HG03025 (cell line): ENCODE results near the gene SMAGP.
A peak's percentile ranks its signal among the peaks of the same experiment; 100 is the strongest.
"Not testable (repeated sequence)": the region's sequence is repeated elsewhere in the genome, so short reads cannot be mapped to it uniquely, and the experiment has no call there.

ENCODE experiments used
- ATAC-seq: cut with Tn5 transposase; IDR thresholded peaks from one replicate; pipeline ENCODE4 v1.9.1; 2021; ENCODE audit warnings: mild to moderate bottlenecking, moderate library complexity; ENCODE audit not compliant: unreplicated experiment, low FRiP score

SMAGP gene

DNA sequence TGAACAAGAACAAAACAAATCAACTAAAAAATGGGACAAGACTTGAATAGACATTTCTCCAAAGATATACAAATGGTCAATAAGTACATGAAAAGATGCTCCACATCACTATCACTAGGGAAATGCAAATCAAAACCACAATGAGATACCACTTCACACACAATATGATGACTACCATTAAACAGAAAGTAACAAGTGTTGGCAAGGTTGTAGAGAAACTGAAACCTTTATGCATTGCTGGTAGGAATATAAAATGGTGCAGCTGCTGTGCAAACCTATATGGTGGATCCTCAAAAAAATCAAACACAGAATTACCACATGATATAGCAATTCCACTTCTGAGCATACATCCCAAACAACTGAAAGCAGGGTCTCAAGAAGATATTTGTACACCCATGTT lies 5.2 kb downstream of the SMAGP start:
- ATAC-seq, result no peak

GRCh38 chr12:51264297-51264696 lies 5.9 kb downstream of the SMAGP start:
- no peak for ATAC-seq

DNA sequence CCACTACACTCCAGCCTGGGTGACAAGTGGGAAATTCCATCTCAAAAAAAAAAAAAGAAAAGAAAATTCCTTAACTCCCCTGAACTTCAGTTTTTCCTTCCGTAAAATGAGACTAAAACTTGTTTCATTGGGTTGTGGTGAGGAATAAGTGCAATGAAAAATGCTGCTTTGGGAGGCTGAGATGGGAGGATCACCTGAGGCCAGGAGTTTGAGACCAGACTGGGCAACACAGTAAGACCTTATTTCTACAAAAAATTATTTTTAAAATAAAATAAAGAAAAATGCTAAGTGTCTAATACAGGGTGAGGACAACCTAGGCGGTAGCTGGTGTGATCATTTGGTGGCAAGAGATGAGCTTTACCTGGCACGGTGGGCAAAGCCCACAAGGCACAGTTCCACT lies 6.9 kb downstream of the SMAGP start:
- ATAC-seq, result no peak

- no peak for ATAC-seq
Observed at GRCh38 chr12:51262758-51263177, 7.4 kb downstream of the SMAGP start.

GRCh38 chr12:51259600-51259999 lies 10.6 kb downstream of the SMAGP start:
- not testable (repeated sequence) for ATAC-seq

DNA sequence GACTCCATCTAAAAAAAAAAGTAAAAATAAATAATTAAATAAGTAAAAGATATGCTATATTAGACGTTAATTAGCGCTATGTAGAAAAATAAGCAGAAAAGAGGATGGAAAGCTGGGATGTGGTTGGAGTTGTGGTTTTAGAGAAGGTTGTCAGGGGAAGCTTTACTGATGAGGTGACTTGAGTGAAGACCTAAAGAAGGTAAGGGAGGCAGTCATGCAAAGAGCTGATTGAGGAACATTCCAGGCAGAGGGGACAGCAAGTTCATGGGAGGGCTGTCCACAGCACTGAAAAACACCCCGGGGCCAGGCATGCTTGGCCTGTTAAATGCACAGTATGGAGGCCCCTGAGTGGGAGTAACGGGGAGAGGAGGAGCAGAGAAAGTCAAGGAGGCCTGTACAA lies 15.7 kb downstream of the SMAGP start:
- ATAC-seq, result no peak

- ATAC-seq, result no peak
Observed at GRCh38 chr12:51253276-51253675, 16.9 kb downstream of the SMAGP start.

- ATAC-seq, result no peak
Observed at GRCh38 chr12:51247523-51248206, 22.6 kb downstream of the SMAGP start.

GRCh38 chr12:51246254-51246853 lies 23.9 kb downstream of the SMAGP start:
- ATAC-seq, result no peak

DNA sequence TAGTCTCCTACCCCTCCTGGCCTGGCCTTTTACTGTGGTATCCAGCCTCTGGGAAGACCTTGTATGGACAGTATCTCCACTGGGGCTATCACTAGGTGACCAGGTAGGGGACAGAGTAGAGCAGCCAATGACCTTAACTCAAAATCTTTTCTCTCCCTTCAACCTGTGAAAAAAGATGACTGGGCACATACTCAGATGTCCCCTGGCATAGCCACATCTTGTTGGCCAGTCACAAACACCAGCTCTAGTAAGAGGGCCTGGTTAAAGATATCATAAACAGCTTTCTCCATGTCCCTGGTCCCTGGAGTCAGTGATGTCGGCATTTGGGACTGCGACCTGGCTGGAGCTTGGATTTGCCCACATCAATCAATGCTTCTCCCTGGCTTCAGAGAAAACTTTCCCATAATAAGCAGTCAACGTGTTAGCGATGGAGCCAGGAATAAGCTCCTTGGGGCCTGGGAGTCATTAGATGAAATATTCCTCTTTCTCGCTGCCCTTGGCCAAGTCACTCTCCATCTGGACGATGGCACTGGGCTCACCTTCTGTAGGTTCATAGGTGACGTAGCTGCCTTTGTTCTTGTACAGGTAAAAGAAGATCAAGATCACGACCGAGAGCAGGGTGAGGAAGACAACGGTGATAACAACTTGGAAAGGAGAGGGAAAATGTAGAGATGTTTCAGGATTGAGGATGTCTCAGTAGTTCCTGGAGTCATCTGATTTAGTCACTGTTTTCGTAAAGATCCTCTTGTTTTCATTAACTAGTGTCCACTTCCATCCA lies 24.6 kb downstream of the SMAGP start:
- no peak for ATAC-seq

DNA sequence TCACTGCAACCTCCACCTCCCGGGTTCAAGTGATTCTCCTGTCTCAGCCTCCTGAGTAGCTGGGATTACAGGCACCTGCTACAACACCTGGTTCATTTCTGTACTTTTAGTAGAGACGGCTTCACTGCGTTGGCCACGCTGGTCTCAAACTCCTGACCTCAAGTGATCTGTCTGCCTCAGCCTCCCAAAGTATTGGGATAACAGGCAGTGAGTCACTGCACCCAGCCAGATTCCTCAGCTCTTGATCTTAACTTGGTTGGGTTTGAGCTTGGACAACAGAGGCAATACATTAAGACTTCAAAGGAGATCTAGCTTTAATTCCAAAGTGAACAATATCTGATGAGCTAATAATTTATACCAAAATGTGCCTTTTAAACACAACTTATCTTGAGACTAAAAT lies 25.9 kb downstream of the SMAGP start:
- no peak for ATAC-seq

DNA sequence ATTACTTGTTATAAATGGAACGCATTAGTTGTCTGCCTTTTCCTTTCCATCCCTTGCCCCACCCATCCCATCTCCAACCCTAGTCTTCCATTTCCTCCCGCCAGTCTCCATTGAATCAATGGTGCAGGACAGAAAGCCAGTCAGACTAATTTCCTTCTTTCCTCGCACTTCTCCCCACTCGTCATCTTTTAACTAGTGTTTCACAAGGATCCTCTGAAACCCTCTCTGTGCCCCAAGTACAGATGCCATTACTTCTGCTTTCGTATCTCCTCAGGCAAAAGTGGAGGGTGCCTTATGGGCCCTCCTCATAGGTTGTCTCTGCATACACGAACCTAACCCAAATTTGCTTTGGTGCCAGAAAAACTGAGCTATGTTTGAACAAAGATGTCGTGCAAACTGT lies 27.3 kb downstream of the SMAGP start:
- no peak for ATAC-seq

DNA sequence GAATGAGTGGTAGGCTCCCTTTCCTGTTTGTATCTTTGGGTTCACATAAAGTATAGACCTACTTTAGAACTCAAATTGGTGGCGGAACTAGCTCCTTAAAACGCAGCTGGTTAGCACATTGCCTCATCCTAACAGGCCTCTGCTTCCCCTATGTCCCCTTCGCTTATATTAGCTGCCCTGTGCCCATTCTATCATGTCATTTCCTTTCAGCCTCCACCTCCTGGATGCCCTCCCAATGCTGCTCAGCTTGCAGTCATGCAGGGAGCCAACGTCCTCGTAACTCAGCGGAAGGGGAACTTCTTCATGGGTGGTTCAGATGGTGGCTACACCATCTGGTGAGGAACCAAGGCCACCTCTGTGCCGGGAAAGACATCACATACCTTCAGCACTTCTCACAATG lies 28.1 kb downstream of the SMAGP start:
- ATAC-seq, result no peak

- no peak for ATAC-seq
Observed at GRCh38 chr12:51240971-51241370, 29.2 kb downstream of the SMAGP start.

DNA sequence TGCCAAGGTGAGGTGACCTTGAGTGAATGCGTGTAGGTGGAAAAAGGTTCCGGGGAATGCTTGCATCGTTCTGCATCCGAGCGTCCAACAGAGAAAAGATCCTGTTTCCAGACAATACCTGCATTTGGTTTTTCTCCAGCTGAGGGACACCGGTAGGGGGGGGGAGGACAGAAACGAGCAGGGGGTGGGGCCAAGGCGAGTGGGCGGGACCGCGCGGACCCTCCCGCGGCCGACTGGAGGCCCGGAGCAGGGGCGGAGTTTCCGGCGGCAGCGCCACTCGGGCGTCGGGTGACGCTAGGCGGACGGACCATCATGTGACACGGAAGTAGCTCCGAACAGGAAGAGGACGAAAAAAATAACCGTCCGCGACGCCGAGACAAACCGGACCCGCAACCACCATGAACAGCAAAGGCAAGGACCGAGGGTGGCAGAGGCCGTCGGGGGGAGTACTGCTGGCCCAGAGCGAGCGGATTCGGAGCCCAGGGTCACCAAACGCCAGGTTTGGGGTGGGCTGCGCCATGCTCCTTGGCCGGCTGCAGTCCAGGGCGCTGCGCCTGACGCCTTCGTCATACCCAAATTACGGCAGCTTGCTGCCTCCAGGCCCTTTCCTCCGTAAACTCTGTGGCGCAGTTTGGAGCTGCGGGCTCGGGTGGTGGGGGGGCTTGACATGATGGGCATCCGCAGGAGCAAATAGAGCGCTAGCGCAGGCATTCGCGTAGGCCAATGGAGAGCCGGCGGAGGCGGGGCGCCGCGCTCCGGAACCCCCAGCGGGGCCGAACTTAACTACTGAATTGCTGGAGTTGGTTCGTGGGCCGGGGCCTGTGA lies 31.5 kb downstream of the SMAGP start, which contains the start of gene DAZAP2:
TSS of gene DAZAP2 (plus strand) at position 317 of the 825 bp plus-strand sequence. CDS start at position 399, 82 bp downstream.
- ATAC-seq, result peak; percentile 89

GRCh38 chr12:51238037-51238509 lies 32.1 kb downstream of the SMAGP start:
- peak; percentile 7 for ATAC-seq

DNA sequence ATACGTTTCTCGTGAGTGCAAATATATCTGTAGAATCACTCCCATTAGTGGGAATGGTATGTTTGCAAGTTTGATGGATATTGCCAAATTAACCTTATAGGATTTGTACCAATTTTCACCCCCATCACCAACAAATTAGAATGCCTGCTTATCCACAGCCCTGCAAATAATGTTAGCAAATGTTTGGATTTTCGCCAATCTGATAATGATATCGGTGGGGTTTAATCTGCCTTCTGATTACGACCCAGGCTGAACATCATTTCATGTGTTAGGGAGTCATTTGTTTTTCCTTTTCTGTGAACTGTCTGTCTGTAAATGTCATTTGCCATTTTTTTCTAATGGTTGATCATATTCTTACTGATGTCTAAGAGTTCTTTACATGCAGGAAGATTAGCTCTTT lies 35.7 kb downstream of the SMAGP start:
- ATAC-seq, result no peak

DNA sequence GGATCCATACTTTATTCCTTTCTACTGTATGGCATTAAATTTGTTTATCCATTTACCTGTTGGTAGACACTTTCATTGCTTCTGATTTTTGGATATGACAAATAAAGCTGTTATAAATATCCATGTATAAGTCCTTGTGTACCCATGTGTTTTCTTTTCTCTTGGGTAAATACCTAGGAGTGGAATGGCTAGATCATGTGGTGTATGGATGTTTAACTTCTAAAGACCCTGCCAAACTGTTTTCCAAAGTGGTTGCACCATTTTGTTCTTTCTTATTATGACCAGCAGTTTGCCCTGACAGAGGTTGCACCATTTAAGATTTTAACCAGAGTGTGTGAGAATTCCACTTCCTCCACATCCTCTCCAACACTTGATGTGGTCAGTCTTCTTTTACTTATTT lies 37.6 kb downstream of the SMAGP start:
- ATAC-seq, result no peak

DNA sequence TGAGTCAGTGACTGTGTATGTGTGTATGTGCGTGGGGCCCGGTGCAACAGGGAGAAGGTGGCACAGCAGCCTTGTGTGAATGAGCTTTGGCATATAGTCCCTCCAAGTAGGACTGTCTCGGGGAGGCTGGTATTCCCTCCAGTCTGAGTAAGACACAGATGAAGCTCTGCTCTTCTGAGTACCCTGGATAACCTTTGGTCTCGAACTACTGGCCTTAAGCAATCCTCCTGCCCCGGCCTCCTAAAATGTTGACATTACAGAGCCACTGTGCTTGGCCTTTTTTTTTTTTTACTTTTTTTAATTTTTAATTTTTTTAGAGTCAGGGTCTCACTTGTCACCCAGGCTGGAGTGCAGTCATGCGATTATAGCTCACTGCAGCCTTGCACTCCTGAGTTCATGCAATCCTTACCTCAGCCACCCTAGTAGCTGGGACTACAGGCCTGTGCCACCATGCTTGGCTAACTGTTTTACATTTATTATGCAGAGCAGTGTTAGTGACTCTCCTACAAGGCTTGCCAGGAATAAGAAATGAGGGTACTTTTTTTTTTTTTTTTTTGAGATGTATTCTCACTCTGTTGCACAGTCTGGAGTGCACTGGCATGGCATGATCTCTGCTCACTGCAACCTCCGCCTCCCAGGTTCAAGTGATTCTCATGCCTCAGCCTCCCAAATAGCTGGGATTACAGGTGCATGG lies 41.0 kb downstream of the SMAGP start:
- ATAC-seq, result no peak

DNA sequence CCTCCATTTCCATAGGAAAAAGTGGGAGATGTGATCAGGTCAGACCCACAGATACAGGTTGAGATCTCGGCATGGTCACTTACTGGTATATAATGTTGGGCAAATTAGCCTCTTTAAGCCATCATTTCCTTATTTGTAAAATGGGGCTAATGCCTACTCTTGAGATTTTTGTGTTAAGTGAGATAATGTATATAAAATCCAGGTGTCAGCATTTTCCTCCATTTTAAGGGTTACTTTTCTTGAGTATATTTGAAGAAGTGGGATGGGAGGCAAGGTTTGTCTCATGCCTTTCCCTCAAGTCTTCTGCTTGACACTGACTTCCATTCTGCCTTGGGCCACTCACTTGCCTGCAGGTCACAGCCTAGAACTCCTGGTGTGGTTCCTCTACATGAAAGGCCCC lies 42.3 kb downstream of the SMAGP start:
- ATAC-seq, result no peak
